GM20000 (cell line): Measurements from ENCODE around the gene CTNNA2.
"Not testable (repeated sequence)": the region's sequence is repeated elsewhere in the genome, so short reads cannot be mapped to it uniquely, and the experiment has no call there.

Source experiments
- DNase-seq: peaks from one replicate; pipeline ENCODE4 v3.0.0; 2012; ENCODE audit warnings: low spot score
- TF ChIP-seq, protein P1 (sequence below): IDR thresholded peaks from 2 replicates; pipeline ENCODE4 v1.5.1; 2012; ENCODE audit warnings: mild to moderate bottlenecking, control low read depth; ENCODE audit errors: extremely low read depth, missing control alignments

The CTNNA2 gene

DNA sequence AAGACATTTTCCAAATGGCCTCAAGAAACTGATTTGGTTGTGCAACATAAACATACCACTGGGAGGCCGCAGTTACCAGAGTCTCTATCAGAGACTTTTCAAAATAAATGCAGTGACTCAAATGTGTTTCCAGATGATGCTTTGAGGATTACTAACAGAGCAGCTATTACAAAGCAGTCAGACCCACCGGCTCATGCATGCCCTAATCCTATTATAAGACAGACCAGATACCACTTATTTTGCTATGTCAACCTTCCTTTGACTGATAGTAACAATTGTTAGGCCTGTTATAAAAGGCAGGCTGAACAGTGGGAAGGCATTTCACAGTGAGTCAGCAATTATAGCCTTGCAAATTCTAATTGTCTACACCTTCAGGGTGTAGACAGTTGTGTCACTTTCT, 574.0 kb downstream of the CTNNA2 start:
- TF ChIP-seq, protein P1, sequence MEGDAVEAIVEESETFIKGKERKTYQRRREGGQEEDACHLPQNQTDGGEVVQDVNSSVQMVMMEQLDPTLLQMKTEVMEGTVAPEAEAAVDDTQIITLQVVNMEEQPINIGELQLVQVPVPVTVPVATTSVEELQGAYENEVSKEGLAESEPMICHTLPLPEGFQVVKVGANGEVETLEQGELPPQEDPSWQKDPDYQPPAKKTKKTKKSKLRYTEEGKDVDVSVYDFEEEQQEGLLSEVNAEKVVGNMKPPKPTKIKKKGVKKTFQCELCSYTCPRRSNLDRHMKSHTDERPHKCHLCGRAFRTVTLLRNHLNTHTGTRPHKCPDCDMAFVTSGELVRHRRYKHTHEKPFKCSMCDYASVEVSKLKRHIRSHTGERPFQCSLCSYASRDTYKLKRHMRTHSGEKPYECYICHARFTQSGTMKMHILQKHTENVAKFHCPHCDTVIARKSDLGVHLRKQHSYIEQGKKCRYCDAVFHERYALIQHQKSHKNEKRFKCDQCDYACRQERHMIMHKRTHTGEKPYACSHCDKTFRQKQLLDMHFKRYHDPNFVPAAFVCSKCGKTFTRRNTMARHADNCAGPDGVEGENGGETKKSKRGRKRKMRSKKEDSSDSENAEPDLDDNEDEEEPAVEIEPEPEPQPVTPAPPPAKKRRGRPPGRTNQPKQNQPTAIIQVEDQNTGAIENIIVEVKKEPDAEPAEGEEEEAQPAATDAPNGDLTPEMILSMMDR = no peak
- no peak for DNase-seq

DNA sequence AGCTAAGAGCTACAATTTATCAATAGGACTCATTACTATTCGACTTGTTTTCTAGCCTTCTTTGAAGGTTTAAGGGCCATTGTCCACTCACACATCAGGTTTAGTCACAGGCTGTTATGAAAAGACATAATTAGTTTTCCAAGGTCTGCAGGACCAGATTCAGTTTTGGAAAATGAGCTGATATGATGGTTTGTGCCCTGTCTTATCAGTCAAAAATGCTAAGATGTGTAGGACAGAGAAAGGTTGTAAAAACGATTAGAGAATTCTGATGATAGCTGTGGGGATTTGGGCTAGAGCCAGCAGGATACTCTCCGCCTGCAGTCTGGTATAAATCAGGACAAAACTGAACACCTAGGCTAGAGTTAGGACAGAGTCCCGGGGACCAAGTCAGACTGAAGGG, 578.4 kb downstream of the CTNNA2 start:
- no peak for DNase-seq
- TF ChIP-seq, protein P1 = no peak

DNA sequence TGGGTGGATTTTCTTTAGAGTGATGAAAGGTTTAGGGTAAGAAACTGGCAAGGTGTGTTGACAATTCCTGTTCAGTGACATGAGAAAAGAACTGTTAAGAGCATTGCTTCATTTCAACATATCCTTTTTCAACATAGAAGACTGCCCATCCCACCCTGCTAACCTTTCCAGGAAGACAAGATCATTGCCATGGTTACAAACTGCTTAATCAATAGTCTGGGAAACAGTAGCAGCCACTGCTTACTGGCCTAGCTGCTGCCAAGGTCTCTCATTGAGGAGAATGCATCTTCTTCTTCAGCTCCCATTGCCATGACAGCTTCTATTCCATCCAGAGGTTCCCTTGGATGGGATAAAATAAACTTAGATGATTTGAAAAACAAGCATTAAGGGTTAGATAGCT, 579.6 kb downstream of the CTNNA2 start:
- TF ChIP-seq, protein P1 = no peak
- DNase-seq = no peak

DNA sequence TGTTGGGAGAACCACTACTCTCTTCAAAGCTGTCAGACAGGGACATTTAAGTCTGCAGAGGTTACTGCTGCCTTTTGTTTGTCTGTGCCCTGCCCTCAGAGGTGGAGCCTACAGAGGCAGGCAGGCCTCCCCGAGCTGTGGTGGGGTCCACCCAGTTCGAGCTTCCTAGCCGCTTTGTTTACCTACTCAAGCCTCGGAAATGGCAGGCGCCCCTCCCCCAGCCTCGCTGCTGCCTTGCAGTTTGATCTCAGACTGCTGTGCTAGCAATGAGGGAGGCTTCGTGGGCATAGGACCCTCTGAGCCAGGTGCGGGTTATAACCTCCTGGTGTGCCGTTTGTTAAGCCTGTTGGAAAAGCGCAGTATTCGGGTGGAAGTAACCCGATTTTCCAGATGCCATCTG, 585.7 kb downstream of the CTNNA2 start:
- DNase-seq = not testable (repeated sequence)

DNA sequence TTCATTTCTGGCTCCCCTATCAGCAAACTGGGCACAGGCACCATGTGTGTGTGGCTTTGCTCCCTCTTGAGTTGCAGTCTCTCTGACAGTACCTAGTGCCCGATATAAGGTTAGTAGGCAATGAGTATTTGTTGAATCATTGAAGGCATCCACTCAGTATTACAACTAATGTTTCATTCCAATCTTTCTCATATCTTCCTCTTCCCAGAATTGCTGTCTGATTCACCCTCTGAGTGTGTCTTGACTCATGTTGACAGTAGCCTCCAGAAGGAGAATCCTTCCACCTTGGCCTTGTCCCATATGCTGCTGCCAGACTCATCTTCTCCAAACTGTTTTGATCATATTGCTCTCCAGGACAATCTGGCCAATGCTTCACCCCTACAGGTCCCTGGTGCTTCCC, 589.2 kb downstream of the CTNNA2 start:
- DNase-seq = no peak
- TF ChIP-seq, protein P1 = no peak

DNA sequence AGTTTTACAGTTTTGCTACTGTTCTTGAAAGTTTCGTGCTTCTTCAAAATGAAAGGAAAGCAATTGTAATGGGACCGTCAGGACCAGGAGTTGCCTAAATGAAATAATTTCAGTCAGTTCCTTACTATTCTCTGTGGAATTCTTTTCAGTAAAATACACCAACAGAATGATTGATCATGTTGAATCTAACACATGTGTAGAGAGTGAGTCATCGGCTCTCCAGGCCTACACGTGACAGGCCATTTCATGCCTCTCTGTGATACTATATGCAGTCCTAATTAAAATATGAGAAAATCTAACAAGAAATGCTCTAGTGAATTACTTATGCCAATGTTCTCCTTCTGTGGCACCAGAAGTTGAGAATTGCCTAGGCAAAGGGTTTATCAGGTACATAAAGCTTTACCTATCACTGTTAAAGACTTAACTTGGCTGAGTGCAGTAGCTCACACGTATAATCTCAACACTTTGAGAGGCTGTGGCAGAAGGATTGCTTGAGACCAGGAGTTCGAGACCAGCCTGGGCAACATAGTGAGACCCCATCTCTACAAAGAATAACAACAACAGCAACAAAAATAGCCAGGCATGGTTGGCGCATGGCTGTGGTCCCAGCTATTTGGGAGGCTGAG, 592.3 kb downstream of the CTNNA2 start:
- TF ChIP-seq, protein P1 = no peak
- no peak for DNase-seq

DNA sequence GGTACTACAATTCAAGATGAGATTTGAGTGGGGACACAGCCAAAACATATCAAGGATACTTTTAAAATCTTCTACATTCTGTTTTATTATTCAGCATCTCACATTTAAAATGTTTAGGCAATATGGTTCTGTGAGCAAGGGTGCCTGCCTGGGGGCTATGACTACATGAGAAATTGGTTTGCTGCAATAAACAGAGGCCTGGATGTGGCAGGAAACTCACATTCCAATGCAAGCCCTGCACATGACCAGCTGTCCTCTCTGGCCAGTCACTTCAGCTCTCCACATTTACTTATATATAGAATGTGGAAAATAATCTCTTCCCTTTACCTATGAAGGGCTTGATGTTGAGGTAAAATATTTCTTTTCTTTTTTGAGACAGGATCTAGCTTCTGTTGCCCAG, 598.3 kb downstream of the CTNNA2 start:
- DNase-seq = no peak
- TF ChIP-seq, protein P1 = no peak

DNA sequence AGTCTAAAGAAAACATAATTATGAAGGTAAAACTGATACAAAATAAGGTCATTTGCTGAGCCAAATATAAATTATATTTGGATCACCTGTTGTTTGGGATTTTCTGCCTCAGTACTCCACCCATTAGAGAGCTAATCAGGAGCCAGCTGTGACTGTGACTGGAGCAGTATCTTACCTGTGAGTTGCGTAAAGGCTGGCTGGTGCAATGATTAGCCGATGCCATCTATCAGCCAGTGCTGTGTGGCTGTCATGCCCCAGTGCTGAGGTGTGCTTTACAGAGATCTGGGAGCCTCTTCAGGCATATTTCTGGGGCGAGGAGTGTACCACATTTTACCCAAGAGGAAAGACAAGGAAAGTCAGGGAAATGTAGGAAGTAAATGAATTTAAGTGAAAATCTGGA, 599.9 kb downstream of the CTNNA2 start:
- no peak for DNase-seq

More for the DNA sequence above, 599.9 kb downstream of the CTNNA2 start:
- TF ChIP-seq, protein P1 = no peak
